ENCODE results near the gene CDH12. TPM values are rescaled to one million over a fixed set of nuclear protein-coding genes. Genes with fewer than 3 reads are reported as not detected.
A peak's percentile ranks its signal among the peaks of the same experiment; 100 is the strongest.

The CDH12 gene
- total and polyA plus RNA-seq, 10 donors, result 0.32 TPM; not detected in 9

DNA sequence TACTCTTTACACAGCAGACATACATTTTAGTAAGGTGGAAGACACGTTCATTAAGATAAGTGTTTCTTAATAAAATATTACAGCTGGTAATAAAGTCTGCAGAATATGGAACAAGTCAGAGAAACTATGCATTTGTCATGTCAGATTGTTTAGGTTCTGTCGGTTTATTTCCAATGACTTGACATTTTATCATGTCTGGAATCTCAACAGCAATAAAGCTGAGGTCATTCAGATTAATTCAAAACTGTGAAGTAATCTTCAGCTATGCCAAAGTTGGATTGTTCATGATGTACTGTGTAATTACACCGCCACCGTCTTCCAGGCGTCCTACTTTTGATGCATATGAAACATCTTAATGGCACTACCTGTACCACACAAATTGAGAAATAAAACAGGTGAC, 1032.6 kb downstream of the CDH12 start:
- TF ChIP-seq POLR2A (IDR thresholded peaks at IDR 0.05) (no peak), POLR2AphosphoS5 (IDR thresholded peaks at IDR 0.05) (no peak)
- TF ChIP-seq, protein P1, sequence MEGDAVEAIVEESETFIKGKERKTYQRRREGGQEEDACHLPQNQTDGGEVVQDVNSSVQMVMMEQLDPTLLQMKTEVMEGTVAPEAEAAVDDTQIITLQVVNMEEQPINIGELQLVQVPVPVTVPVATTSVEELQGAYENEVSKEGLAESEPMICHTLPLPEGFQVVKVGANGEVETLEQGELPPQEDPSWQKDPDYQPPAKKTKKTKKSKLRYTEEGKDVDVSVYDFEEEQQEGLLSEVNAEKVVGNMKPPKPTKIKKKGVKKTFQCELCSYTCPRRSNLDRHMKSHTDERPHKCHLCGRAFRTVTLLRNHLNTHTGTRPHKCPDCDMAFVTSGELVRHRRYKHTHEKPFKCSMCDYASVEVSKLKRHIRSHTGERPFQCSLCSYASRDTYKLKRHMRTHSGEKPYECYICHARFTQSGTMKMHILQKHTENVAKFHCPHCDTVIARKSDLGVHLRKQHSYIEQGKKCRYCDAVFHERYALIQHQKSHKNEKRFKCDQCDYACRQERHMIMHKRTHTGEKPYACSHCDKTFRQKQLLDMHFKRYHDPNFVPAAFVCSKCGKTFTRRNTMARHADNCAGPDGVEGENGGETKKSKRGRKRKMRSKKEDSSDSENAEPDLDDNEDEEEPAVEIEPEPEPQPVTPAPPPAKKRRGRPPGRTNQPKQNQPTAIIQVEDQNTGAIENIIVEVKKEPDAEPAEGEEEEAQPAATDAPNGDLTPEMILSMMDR (IDR thresholded peaks at IDR 0.05 in 8 of 11, conservative IDR thresholded peaks at IDR 0.05 in 3 of 11), result no peak
- Histone ChIP-seq H3K4me3 (no peak overlapping the region), H3K27ac (no peak overlapping the region), H3K27me3 (replicated peaks in 1 of 7) (no peaks in the 10 kb centered on the region), H3K9me3 (no peaks in the 10 kb centered on the region), H3K36me3 (no peaks in the 10 kb centered on the region), H3K4me1 (peaks cover 0 to 11% (median 0%) of the 10 kb centered on the region in 6 donors)
- intact Hi-C loops (cut with DNase I; ENCODE audit: low total_unique reads), result no loop called here
- WGBS, 5 donors, result 61 to 77% (median 71%) methylated on average over 5 of the region's 5 CpGs
- DNase-seq, result no peak

DNA sequence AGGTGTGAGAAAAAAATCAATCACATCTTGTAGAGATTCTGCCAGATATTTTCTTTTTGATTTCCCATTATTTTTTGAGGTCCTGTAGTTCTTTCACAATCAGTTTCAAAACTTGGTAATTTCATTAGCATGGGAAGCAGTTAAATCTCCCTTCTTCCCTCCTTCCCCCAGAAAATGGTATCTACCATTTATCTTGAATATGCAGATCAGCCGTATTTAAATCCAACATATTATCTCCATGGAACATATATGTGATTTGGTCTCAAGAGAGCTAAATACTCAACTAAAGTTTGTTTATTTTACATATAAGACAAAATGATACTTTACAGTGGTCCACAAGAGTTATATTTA, 1034.8 kb downstream of the CDH12 start:
- no peaks in the 10 kb centered on the region for H3K9me3 ChIP-seq
- intact Hi-C loops (cut with DNase I; ENCODE audit: low total_unique reads), result no loop called here
- WGBS, 5 donors, result 92 to 95% (median 92%) methylated on average over 1 of the region's 1 CpG
- TF ChIP-seq POLR2AphosphoS5 (IDR thresholded peaks at IDR 0.05) (no peak), POLR2A (IDR thresholded peaks at IDR 0.05) (no peak)
- TF ChIP-seq, protein P1 (IDR thresholded peaks at IDR 0.05 in 8 of 11, conservative IDR thresholded peaks at IDR 0.05 in 3 of 11), result no peak
- peak overlapping the region in 1 of 8 donors; percentile 36 for H3K27ac ChIP-seq
- no peak for DNase-seq
- H3K36me3 ChIP-seq, result no peaks in the 10 kb centered on the region
- H3K4me3 ChIP-seq, result peak overlapping the region in 2 of 8 donors; percentile 24 to 33
- H3K27me3 ChIP-seq (replicated peaks in 1 of 7), result no peaks in the 10 kb centered on the region
- peaks cover 0 to 11% (median 0%) of the 10 kb centered on the region in 6 donors for H3K4me1 ChIP-seq

DNA sequence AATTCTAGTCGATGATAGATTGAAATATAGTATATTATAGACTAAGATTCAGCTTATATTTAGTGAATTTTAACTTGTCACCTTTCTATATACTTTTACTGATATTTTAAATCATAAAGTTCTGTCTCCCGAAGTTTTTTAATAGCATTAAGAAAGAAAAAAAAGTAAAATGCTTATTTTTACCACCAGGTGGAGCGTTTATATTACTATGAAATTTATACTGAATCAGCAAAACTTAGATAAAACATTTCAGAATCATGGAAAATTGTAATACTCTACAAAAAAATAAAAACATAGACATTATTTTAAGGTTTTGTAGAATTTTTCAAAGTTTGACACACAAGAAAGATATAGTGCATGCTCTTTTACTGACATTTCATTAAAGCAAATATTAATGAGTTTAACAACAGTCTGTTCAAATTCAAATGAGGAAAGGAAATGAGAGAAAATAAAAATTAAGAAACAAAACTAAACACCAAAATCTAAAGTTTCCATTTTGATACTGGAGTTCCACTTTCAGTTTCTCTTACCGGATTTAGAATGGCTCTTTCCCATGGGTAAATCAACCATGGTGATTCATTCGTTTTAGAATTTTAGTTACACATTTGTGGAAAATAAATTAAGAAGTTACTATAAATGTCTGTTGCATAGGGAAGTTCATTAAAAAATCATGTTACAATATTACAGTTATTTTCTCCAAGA, 1035.3 kb downstream of the CDH12 start:
- Histone ChIP-seq H3K36me3 (no peaks in the 10 kb centered on the region), H3K4me1 (peaks cover 0 to 11% (median 0%) of the 10 kb centered on the region in 6 donors), H3K27ac (peak overlapping the region in 1 of 8 donors; percentile 36), H3K4me3 (peak overlapping the region in 2 of 8 donors; percentile 24 to 33), H3K27me3 (replicated peaks in 1 of 7) (no peaks in the 10 kb centered on the region), H3K9me3 (no peaks in the 10 kb centered on the region)
- no peak for DNase-seq
- TF ChIP-seq POLR2A (IDR thresholded peaks at IDR 0.05), result no peak
- TF ChIP-seq, protein P1 (IDR thresholded peaks at IDR 0.05 in 8 of 11, conservative IDR thresholded peaks at IDR 0.05 in 3 of 11), result peak in 5 of 11 experiments; percentile 20 to 39 (median 26)
- no peak for TF ChIP-seq POLR2AphosphoS5 (IDR thresholded peaks at IDR 0.05)
- intact Hi-C loops (cut with DNase I; ENCODE audit: low total_unique reads), result no loop called here
- WGBS, 5 donors, result 16 to 27% (median 21%) methylated on average over 5 of the region's 5 CpGs

DNA sequence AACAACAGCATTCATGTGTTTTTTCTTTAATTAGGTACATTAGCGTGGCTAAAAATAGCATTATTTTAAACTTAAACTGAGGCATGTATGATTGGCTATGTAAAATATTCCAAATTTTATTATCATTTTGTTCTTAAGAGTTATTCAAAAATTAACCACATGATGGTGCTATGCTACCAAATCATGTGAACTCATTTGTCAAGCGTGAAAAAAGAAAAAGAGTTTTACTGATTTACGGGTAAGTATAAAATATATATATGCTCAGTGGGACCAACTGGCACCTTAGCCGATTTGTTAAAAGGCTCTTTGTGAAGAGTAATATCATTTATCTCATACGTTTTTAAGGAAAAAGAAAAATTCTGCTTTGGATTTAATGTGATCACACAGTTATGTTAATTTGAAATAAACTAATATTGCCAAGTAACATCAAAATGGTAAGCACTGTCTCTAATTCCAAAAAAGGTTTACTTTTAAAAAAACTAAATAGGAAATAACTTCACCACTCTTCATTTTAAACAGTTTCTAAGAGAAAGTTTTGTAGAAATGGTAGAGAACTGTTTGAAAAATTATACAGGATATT, 1042.3 kb downstream of the CDH12 start:
- no peaks in the 10 kb centered on the region for H3K9me3 ChIP-seq
- H3K27me3 ChIP-seq (replicated peaks in 1 of 7), result no peaks in the 10 kb centered on the region
- intact Hi-C loops (cut with DNase I; ENCODE audit: low total_unique reads), result no loop called here
- no peaks in the 10 kb centered on the region for H3K4me1 ChIP-seq
- TF ChIP-seq, protein P1 (IDR thresholded peaks at IDR 0.05 in 8 of 11, conservative IDR thresholded peaks at IDR 0.05 in 3 of 11), result peak in 6 of 11 experiments; percentile 20 to 40 (median 28)
- TF ChIP-seq POLR2A (IDR thresholded peaks at IDR 0.05), result no peak
- no peak for TF ChIP-seq POLR2AphosphoS5 (IDR thresholded peaks at IDR 0.05)
- H3K4me3 ChIP-seq, result no peak overlapping the region
- no peak for DNase-seq
- no peak overlapping the region for H3K27ac ChIP-seq
- H3K36me3 ChIP-seq, result no peaks in the 10 kb centered on the region
- 23 to 35% (median 27%) methylated on average over 5 of the region's 5 CpGs for WGBS, 5 donors
